Activated B cell treated with CpG ODN at 0.5 μM for 24 hours (primary cell): ENCODE measurements around the gene TMEM140. TPM values are rescaled to one million over a fixed set of nuclear protein-coding genes. Genes with fewer than 3 reads are reported as not detected.

Experiments used
- ATAC-seq: fragments of 200-7000 bp; cut with Tn5 transposase; one replicate; pipeline ENCODE4 v1.10.0; 2021; ENCODE audit warnings: low read depth, mild to moderate bottlenecking, moderate library complexity
- CTCF ChIA-PET: fragments of 350-600 bp; sonication (Branson Sonifier 250); formaldehyde crosslinking; loops from one replicate; lab custom pipeline; 2021; ENCODE audit warnings: antibody characterized with exemption; lab: Charles Lee
- POLR2A ChIA-PET: fragments of 350-600 bp; sonication (Branson Sonifier 250); formaldehyde crosslinking; loops from one replicate; lab custom pipeline; 2021; ENCODE audit warnings: antibody characterized with exemption; lab: Charles Lee
- DNase-seq: peaks from one replicate; pipeline ENCODE4 v3.0.0; 2022
- H3K27ac Mint-ChIP-seq: one replicate; pipeline ENCODE4 v1.8.0; 2020; ENCODE audit warnings: mixed read lengths
- H3K27me3 Mint-ChIP-seq: one replicate; pipeline ENCODE4 v1.8.0; 2021; ENCODE audit warnings: mixed read lengths
- H3K36me3 Mint-ChIP-seq: one replicate; pipeline ENCODE4 v1.8.0; 2021; ENCODE audit warnings: low read depth, mixed read lengths
- H3K4me1 Mint-ChIP-seq: one replicate; pipeline ENCODE4 v1.8.0; 2021; ENCODE audit warnings: mixed read lengths
- H3K4me3 Mint-ChIP-seq: one replicate; pipeline ENCODE4 v1.8.0; 2020; ENCODE audit warnings: mild to moderate bottlenecking, mixed read lengths
- H3K9me3 Mint-ChIP-seq: one replicate; pipeline ENCODE4 v1.8.0; 2020; ENCODE audit warnings: mixed read lengths
- CTCF ChIP-seq: fragments of 200-600 bp; IDR thresholded peaks from one replicate; pipeline ENCODE4 v1.8.0; 2022; ENCODE audit warnings: antibody characterized with exemption, mild to moderate bottlenecking
- intact Hi-C: fragments of 100-400 bp; cut with micrococcal nuclease; formaldehyde crosslinking; loops from one replicate; pipeline ENCODE4 v1.15.1; 2024
- total RNA-seq: library from RNA; stranded (reverse); gene quantifications from 2 replicates; pipeline ENCODE4 v1.2.3, GENCODE V29; 2022

TMEM140 gene
- total RNA-seq, 1 donor from 2014 or later: 20.9 TPM

- Mint-ChIP-seq H3K36me3 (peaks cover 75% of the 10 kb centered on the region), H3K27me3 (no peaks in the 10 kb centered on the region), H3K9me3 (peaks cover 29% of the 10 kb centered on the region), H3K4me3 (no peak overlapping the region), H3K27ac (no peak overlapping the region), H3K4me1 (peaks cover 67% of the 10 kb centered on the region)
- no peak for TF ChIP-seq CTCF
- ChIA-PET CTCF (no interaction called here), POLR2A (no interaction called here)
- intact Hi-C loops: no loop called here
- DNase-seq: no peak
- no peak for ATAC-seq
These were observed 6.9 kb downstream of the TMEM140 start for GRCh38 chr7:135154734-135155133.

- TF ChIP-seq CTCF: no peak
- H3K9me3 Mint-ChIP-seq: peaks cover 29% of the 10 kb centered on the region
- intact Hi-C loops: no loop called here
- H3K36me3 Mint-ChIP-seq: peaks cover 83% of the 10 kb centered on the region
- H3K4me1 Mint-ChIP-seq: peaks cover 67% of the 10 kb centered on the region
- H3K27me3 Mint-ChIP-seq: no peaks in the 10 kb centered on the region
- H3K27ac Mint-ChIP-seq: no peak overlapping the region
- ChIA-PET POLR2A (interaction anchor here (6.4 kb wide), 1 partner anchor 14 kb away, joined by 90 read pairs; the partner anchor contains the start of gene CYREN), CTCF (interaction anchor here (1.2 kb wide), 1 partner anchor 9 kb away, joined by 3 read pairs; the partner anchor contains the start of gene TMEM140)
- no peak overlapping the region for H3K4me3 Mint-ChIP-seq
- ATAC-seq (no peak), DNase-seq (no peak)
These were observed 8.4 kb downstream of the TMEM140 start for GRCh38 chr7:135156290-135156689.

GRCh38 chr7:135158141-135158655, 10.3 kb downstream of the TMEM140 start:
- no peak overlapping the region for H3K4me3 Mint-ChIP-seq
- CTCF ChIA-PET: interaction anchor here (1.0 to 4.9 kb wide), 2 partner anchors 10 to 12 kb away, joined by 4 to 36 read pairs; partner anchors contain the start of genes CYREN and TMEM140
- H3K36me3 Mint-ChIP-seq: peaks cover 81% of the 10 kb centered on the region
- peaks cover 62% of the 10 kb centered on the region for H3K4me1 Mint-ChIP-seq
- ATAC-seq (no peak), DNase-seq (no peak)
- peak overlapping the region; percentile 56 for H3K27ac Mint-ChIP-seq
- H3K27me3 Mint-ChIP-seq: no peaks in the 10 kb centered on the region
- no peak for TF ChIP-seq CTCF
- intact Hi-C loops: no loop called here
- POLR2A ChIA-PET: interaction anchor here (1.0 to 6.4 kb wide), 3 partner anchors 10 to 172 kb away, joined by 3 to 90 read pairs (median 11); partner anchors contain the start of genes AGBL3, CYREN and TMEM140
- peaks cover 34% of the 10 kb centered on the region for H3K9me3 Mint-ChIP-seq

GRCh38 chr7:135158874-135159273, 11.0 kb downstream of the TMEM140 start:
- POLR2A ChIA-PET: interaction anchor here (1.0 to 6.4 kb wide), 3 partner anchors 11 to 173 kb away, joined by 3 to 90 read pairs (median 11); partner anchors contain the start of genes AGBL3, CYREN and TMEM140
- H3K36me3 Mint-ChIP-seq: peaks cover 76% of the 10 kb centered on the region
- H3K4me3 Mint-ChIP-seq: no peak overlapping the region
- peaks cover 32% of the 10 kb centered on the region for H3K9me3 Mint-ChIP-seq
- H3K27me3 Mint-ChIP-seq: no peaks in the 10 kb centered on the region
- intact Hi-C loops: no loop called here
- peak overlapping the region; percentile 93 for H3K27ac Mint-ChIP-seq
- TF ChIP-seq CTCF: no peak
- H3K4me1 Mint-ChIP-seq: peaks cover 57% of the 10 kb centered on the region
- CTCF ChIA-PET: interaction anchor here (1.0 to 4.9 kb wide), 2 partner anchors 11 kb away, joined by 4 to 36 read pairs; partner anchors contain the start of genes CYREN and TMEM140
- ATAC-seq (no peak), DNase-seq (no peak)

GRCh38 chr7:135159359-135160085, 11.7 kb downstream of the TMEM140 start:
- H3K9me3 Mint-ChIP-seq: peaks cover 26% of the 10 kb centered on the region
- intact Hi-C loops: loop anchor here (5.0 kb wide), 1 partner anchor 702 kb away; the partner anchor contains the start of gene AKR1B1
- POLR2A ChIA-PET: interaction anchor here (1.2 to 6.4 kb wide), 5 partner anchors 11 to 173 kb away, joined by 3 to 119 read pairs (median 27); partner anchors contain the start of genes AGBL3, CYREN and TMEM140
- no peaks in the 10 kb centered on the region for H3K27me3 Mint-ChIP-seq
- no peak for ATAC-seq
- H3K27ac Mint-ChIP-seq: peak overlapping the region; percentile 93
- peak overlapping the region; percentile 65 for H3K4me3 Mint-ChIP-seq
- H3K36me3 Mint-ChIP-seq: peaks cover 76% of the 10 kb centered on the region
- DNase-seq: no peak
- peaks cover 53% of the 10 kb centered on the region for H3K4me1 Mint-ChIP-seq
- no peak for TF ChIP-seq CTCF
- CTCF ChIA-PET: interaction anchor here (1.0 to 4.9 kb wide), 2 partner anchors 10 to 11 kb away, joined by 4 to 36 read pairs; partner anchors contain the start of genes CYREN and TMEM140
